K562 (cell line): ENCODE results near the gene SYVN1. TPM values are rescaled to one million over a fixed set of nuclear protein-coding genes. Genes with fewer than 3 reads are reported as not detected.

Experiments used
- ATAC-seq: fragments of 200-7000 bp; cut with Tn5 transposase; 3 replicates; pipeline ENCODE4 v1.9.1; 2020; ENCODE audit warnings: moderate library complexity
- BruUV-seq: library from RNA; stranded (reverse); fragments of 400-500 nt; replicated peaks from 2 replicates; lab custom pipeline; 2021; lab: Mats Ljungman, UMichigan
- CTCF ChIA-PET: fragments of 300-600 bp; formaldehyde crosslinking; extraction: SDS; loops from one replicate; lab custom pipeline; 2021; ENCODE audit warnings: low intra/inter-chr PET ratio; lab: Yijun Ruan, JAX
- POLR2A ChIA-PET: fragments of 300-600, 350-650 bp; sonication (Branson Sonifier 250); formaldehyde crosslinking; extraction: SDS; loops from one replicate; lab custom pipeline; 2021; ENCODE audit warnings: antibody characterized with exemption, inconsistent platforms; lab: Yijun Ruan, JAX
- DNase-seq, 4 experiments: peaks; one replicate each; pipeline versions ENCODE4 v3.0.0 to v3.0.0-alpha.2; 2011 to 2018; ENCODE audit warnings: low spot score in 3 of 4, mixed read lengths in 3 of 4; ENCODE audit errors: extremely low read depth in 1 of 4
- FAIRE-seq: peaks from 2 replicates; lab custom pipeline; 2011; peaks lifted over from hg19 to GRCh38; lab: Jason Lieb, UNC
- H2AFZ ChIP-seq: 2 replicates; pipeline ENCODE4 v1.6.0; 2011; ENCODE audit warnings: low read depth, low read length, control low read depth, inconsistent platforms
- H3K27ac ChIP-seq: fragments of 200-600 bp; 3 replicates; pipeline ENCODE4 v1.8.0; 2011; ENCODE audit warnings: low read depth, mild to moderate bottlenecking, control low read depth, inconsistent platforms, low read length, moderate library complexity, mixed read lengths; ENCODE audit errors: extremely low read depth
- H3K27me3 ChIP-seq, 2 experiments: fragments of 300-600 bp in 1 of 2; 2 replicates in 1 of 2; 3 replicates in 1 of 2; pipeline versions ENCODE4 v1.6.0 to v1.8.0; 2011; ENCODE audit warnings: inconsistent platforms in 2 of 2, low read length in 2 of 2, mild to moderate bottlenecking in 1 of 2, mixed read lengths in 1 of 2, moderate library complexity in 1 of 2; ENCODE audit not compliant: control insufficient read depth in 2 of 2, insufficient read depth in 2 of 2
- H3K36me3 ChIP-seq: fragments of 300-600 bp; 3 replicates; pipeline ENCODE4 v1.8.0; 2011; ENCODE audit warnings: mild to moderate bottlenecking, low read length, inconsistent platforms; ENCODE audit not compliant: control insufficient read depth, insufficient read depth
- H3K4me1 ChIP-seq, 2 experiments: fragments of 200-600 bp in 1 of 2; replicated peaks in 1 of 2; 2 replicates in 1 of 2; 3 replicates in 1 of 2; pipeline versions ENCODE4 v1.5.1 to v1.8.0; 2011; ENCODE audit warnings: inconsistent platforms in 2 of 2, low read length in 2 of 2, mild to moderate bottlenecking in 1 of 2, mixed read lengths in 1 of 2, moderate library complexity in 1 of 2; ENCODE audit not compliant: control insufficient read depth in 2 of 2, insufficient read depth in 2 of 2
- H3K4me2 ChIP-seq: 2 replicates; pipeline ENCODE4 v1.6.1; 2011; ENCODE audit warnings: low read length, control low read depth, inconsistent platforms, mixed read lengths; ENCODE audit not compliant: insufficient read depth
- H3K4me3 ChIP-seq: fragments of 200-600 bp; sonication (generic), shearing (Covaris generic); 2 replicates; pipeline ENCODE4 v1.5.1; 2016; ENCODE audit warnings: control low read depth, inconsistent platforms
- H3K79me2 ChIP-seq: fragments of 200-600 bp; 3 replicates; pipeline ENCODE4 v1.8.0; 2011; ENCODE audit warnings: low read length, inconsistent platforms; ENCODE audit not compliant: control insufficient read depth, insufficient read depth
- H3K9ac ChIP-seq, 2 experiments: 2 replicates each; pipeline versions ENCODE4 v1.6.0 to v1.6.1; 2011; ENCODE audit warnings: low read depth in 2 of 2, low read length in 2 of 2, control low read depth in 1 of 2, inconsistent platforms in 1 of 2, mild to moderate bottlenecking in 1 of 2, mixed read lengths in 1 of 2; ENCODE audit not compliant: insufficient read depth in 1 of 2
- H3K9me1 ChIP-seq: one replicate; pipeline ENCODE4 v1.6.0; 2011; ENCODE audit warnings: inconsistent platforms, mild to moderate bottlenecking, low read length, moderate library complexity; ENCODE audit not compliant: control insufficient read depth, insufficient read depth
- H3K9me3 ChIP-seq: replicated peaks from 2 replicates; pipeline ENCODE4 v1.5.1; 2011; ENCODE audit warnings: low read depth, low read length, inconsistent platforms; ENCODE audit not compliant: control insufficient read depth, insufficient read depth
- H4K20me1 ChIP-seq: replicated peaks from 2 replicates; pipeline ENCODE4 v1.6.1; 2011; ENCODE audit warnings: low read length, inconsistent platforms, mixed read lengths; ENCODE audit not compliant: control insufficient read depth, insufficient read depth
- HNRNPL ChIP-seq: fragments of 200-400 bp; formaldehyde crosslinking; IDR thresholded peaks from 2 replicates; pipeline ENCODE4 v1.6.1; 2017; ENCODE audit warnings: low read depth, mild to moderate bottlenecking, low read length
- KDM5B ChIP-seq: fragments of 200-600 bp; sonication (generic); IDR thresholded peaks from 2 replicates; pipeline ENCODE4 v1.6.1; 2012; ENCODE audit warnings: low read depth, mild to moderate bottlenecking, moderate library complexity, low read length, control low read depth, inconsistent platforms; ENCODE audit not compliant: insufficient replicate concordance
- POLR2A ChIP-seq: fragments of 450-650 bp; conservative IDR thresholded peaks from 2 replicates; pipeline ENCODE4 v1.6.1; 2016
- POLR2AphosphoS5 ChIP-seq: IDR thresholded peaks from 2 replicates; pipeline ENCODE4 v1.6.1; 2011; ENCODE audit warnings: mild to moderate bottlenecking, low read depth, low read length, moderate library complexity; ENCODE audit not compliant: control insufficient read depth, insufficient read depth
- POLR2G ChIP-seq: fragments of 200-400 bp; formaldehyde crosslinking; IDR thresholded peaks from 2 replicates; pipeline ENCODE4 v1.6.1; 2017; ENCODE audit warnings: low read depth, mild to moderate bottlenecking, antibody characterized with exemption, low read length, moderate library complexity
- RBFOX2 ChIP-seq: fragments of 200-400 bp; formaldehyde crosslinking; IDR thresholded peaks from 2 replicates; pipeline ENCODE4 v1.6.1; 2017; ENCODE audit warnings: low read depth, mild to moderate bottlenecking, low read length, moderate library complexity
- SLC30A9 ChIP-seq: fragments of 250-450 bp; sonication (Bioruptor Pico); IDR thresholded peaks from 2 replicates; pipeline ENCODE4 v1.8.0; 2022; ENCODE audit warnings: mild to moderate bottlenecking, moderate library complexity
- SREBF1 ChIP-seq: fragments of 150-350 bp; IDR thresholded peaks from 2 replicates; pipeline ENCODE4 v1.6.1; 2014; ENCODE audit warnings: antibody characterized with exemption, low read depth, low read length, borderline replicate concordance
- TRIM24 ChIP-seq, 2 experiments: fragments of 450-650 bp; IDR thresholded peaks; 2 replicates each; pipeline ENCODE4 v1.6.1; 2016
- ZNF263 ChIP-seq: sonication (generic); formaldehyde crosslinking; IDR thresholded peaks from 2 replicates; pipeline ENCODE4 v1.8.0; 2022; ENCODE audit warnings: mild to moderate bottlenecking, missing genetic modification reagents, borderline replicate concordance
- ZNF444 ChIP-seq: fragments of 250-450 bp; sonication (Bioruptor Pico); IDR thresholded peaks from 2 replicates; pipeline ENCODE4 v1.4.0; 2020; ENCODE audit warnings: mild to moderate bottlenecking, moderate library complexity
- ZNF79 ChIP-seq: fragments of 250-450 bp; sonication (Bioruptor Pico); IDR thresholded peaks from 2 replicates; pipeline ENCODE4 v1.4.0; 2020; ENCODE audit warnings: low read depth, mild to moderate bottlenecking, moderate library complexity
- WGBS: fragments of 100-300 bp; shearing (Covaris generic); methylation state at CpG from one replicate; pipeline ENCODE4 v1.1.6; 2016; ENCODE audit warnings: low coverage, mixed read lengths; ENCODE audit not compliant: insufficient coverage; ENCODE audit errors: missing lambda C conversion rate; 5-methylcytosine and 5-hydroxymethylcytosine counted together
- in situ Hi-C: fragments of 300-500 bp; cut with MboI; formaldehyde crosslinking; loops from 4 replicates; pipeline ENCODE4 v1.15.0; 2018; ENCODE audit warnings: inconsistent platforms, mixed read lengths
- intact Hi-C: fragments of 100-400 bp; cut with micrococcal nuclease; formaldehyde crosslinking; loops from 2 replicates; pipeline ENCODE4 v1.14.2; 2022
- polyA plus RNA-seq, 8 experiments: library from polyadenylated mRNA; depleted of rRNA in 4 of 8; stranded (reverse) in 5 of 8; unstranded in 3 of 8; fragments of >200 nt; fragmentation: Nextera tagmentation in 2 of 8; fragmentation: Illumina TruSeq in 1 of 8; extraction: Ambion mirVana in 2 of 8; extraction: Trizol in 1 of 8; gene quantifications; 2 replicates each; pipeline versions ENCODE4 v1.2.1 to v1.2.3, GENCODE V29; 2011 to 2014; ENCODE audit warnings: inconsistent platforms in 1 of 8, missing spikeins in 1 of 8
- total RNA-seq, 7 experiments: library from RNA; depleted of rRNA in 6 of 7; stranded (reverse); fragments of >200 nt in 6 of 7; fragmentation: Illumina TruSeq in 2 of 7; extraction: Trizol in 2 of 7; gene quantifications; 2 replicates each; pipeline versions ENCODE4 v1.2.1 to v1.2.3, GENCODE V29; 2011 to 2021; ENCODE audit warnings: low replicate concordance in 1 of 7
- TF ChIP-seq, protein P1 (sequence below): fragments of 250-450 bp; sonication (Bioruptor Pico); IDR thresholded peaks from 2 replicates; pipeline ENCODE4 v1.4.0; 2020; ENCODE audit warnings: borderline replicate concordance
- TF ChIP-seq, protein P2 (sequence below): fragments of 450-650 bp; IDR thresholded peaks from 2 replicates; pipeline ENCODE4 v1.6.1; 2017; ENCODE audit warnings: antibody characterized with exemption

SYVN1 gene
- total and polyA plus RNA-seq, 9 of the 15 experiments (the other 6 are each of a cell fraction or from before 2014, with no cell fraction given) = 0.41 to 47.4 (median 9.9) TPM

DNA sequence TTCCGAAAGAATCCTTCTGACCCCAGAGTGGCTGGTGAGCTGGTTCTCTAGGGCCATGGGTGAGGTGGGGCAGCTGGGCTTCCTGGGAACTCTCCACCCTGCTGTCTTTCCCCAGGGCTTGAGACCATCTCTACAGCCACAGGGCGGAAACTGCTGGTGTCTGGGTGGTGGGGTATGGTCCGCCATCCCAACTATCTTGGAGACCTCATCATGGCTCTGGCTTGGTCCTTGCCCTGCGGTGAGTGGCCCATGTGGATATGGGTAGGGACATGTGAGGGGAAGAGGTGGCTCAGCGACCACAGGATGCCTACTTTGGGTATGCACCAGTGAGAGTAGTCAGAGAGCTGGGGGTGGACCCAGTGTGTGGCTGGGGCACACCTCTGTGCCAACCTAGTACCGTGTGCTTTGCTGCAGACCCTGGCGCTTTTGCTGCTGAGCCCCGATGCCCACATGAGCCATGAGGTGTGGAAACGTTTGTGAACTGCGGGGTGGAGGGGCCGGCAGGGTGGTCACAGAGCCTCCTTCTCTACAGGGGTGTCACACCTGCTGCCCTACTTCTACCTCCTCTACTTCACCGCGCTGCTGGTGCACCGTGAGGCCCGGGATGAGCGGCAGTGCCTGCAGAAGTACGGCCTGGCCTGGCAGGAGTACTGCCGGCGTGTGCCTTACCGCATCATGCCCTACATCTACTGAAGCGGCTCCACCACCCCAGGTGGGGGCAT is 18.8 kb downstream of the SYVN1 start:
- Histone ChIP-seq H3K4me2 (peak overlapping the region; percentile 95; the same call in 1 of the 2 replicates), H3K27me3 (no peaks in the 10 kb centered on the region), H2AFZ (no peak overlapping the region)
- in situ Hi-C loops = no loop called here
- ATAC-seq = no peak
- no peak for TF ChIP-seq TRIM24 (IDR thresholded peaks at IDR 0.05)
- peak; percentile 73 for TF ChIP-seq POLR2G
- TF ChIP-seq SLC30A9 (CRISPR knock-in tag) = no peak
- TF ChIP-seq HNRNPL = no peak
- TF ChIP-seq KDM5B = peak; percentile 10
- TF ChIP-seq, protein P1, sequence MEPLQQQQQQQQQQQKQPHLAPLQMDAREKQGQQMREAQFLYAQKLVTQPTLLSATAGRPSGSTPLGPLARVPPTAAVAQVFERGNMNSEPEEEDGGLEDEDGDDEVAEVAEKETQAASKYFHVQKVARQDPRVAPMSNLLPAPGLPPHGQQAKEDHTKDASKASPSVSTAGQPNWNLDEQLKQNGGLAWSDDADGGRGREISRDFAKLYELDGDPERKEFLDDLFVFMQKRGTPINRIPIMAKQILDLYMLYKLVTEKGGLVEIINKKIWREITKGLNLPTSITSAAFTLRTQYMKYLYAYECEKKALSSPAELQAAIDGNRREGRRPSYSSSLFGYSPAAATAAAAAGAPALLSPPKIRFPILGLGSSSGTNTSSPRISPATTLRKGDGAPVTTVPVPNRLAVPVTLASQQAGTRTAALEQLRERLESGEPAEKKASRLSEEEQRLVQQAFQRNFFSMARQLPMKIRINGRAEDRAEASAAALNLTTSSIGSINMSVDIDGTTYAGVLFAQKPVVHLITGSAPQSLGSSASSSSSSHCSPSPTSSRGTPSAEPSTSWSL = no peak
- TF ChIP-seq, protein P2, sequence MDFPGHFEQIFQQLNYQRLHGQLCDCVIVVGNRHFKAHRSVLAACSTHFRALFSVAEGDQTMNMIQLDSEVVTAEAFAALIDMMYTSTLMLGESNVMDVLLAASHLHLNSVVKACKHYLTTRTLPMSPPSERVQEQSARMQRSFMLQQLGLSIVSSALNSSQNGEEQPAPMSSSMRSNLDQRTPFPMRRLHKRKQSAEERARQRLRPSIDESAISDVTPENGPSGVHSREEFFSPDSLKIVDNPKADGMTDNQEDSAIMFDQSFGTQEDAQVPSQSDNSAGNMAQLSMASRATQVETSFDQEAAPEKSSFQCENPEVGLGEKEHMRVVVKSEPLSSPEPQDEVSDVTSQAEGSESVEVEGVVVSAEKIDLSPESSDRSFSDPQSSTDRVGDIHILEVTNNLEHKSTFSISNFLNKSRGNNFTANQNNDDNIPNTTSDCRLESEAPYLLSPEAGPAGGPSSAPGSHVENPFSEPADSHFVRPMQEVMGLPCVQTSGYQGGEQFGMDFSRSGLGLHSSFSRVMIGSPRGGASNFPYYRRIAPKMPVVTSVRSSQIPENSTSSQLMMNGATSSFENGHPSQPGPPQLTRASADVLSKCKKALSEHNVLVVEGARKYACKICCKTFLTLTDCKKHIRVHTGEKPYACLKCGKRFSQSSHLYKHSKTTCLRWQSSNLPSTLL = no peak
- no peak for TF ChIP-seq ZNF444 (CRISPR knock-in tag)
- TF ChIP-seq ZNF263 (CRISPR knock-in tag) = no peak
- TF ChIP-seq ZNF79 = no peak
- no peak for TF ChIP-seq SREBF1
- no peak; the same call in 1 of the 2 replicates for TF ChIP-seq RBFOX2
- peak; percentile 52 for TF ChIP-seq POLR2A
- TF ChIP-seq POLR2AphosphoS5 = 0 out of 2 replicates have a peak, but pooled peaks have one; percentile 16
- TF ChIP-seq, all 486 proteins: peak for 4
- POLR2A ChIA-PET = interaction anchor here (0.6 to 9.5 kb wide), 11 partner anchors 17 to 337 kb away, joined by 3 to 182 read pairs (median 3); partner anchors contain the start of genes BATF2, SF1, SPDYC and SYVN1
- H3K79me2 ChIP-seq = peaks cover 37% of the 10 kb centered on the region
- WGBS = 90% methylated on average over 20 of the region's 21 CpGs
- intact Hi-C loops = loop anchor here (10.0 kb wide), 2 partner anchors 199 to 231 kb away; partner anchors contain the start of gene CDC42EP2
- no peaks in the 10 kb centered on the region for H3K9me1 ChIP-seq
- H3K9me3 ChIP-seq = no peaks in the 10 kb centered on the region
- peak overlapping the region in 1 of 2 experiments; percentile 98; a peak in 2 of 4 replicates for H3K9ac ChIP-seq
- H3K4me1 ChIP-seq = peaks cover 35 to 61% of the 10 kb centered on the region in 2 experiments
- peak overlapping the region; percentile 95 for H3K4me3 ChIP-seq
- peaks cover 48% of the 10 kb centered on the region for H3K36me3 ChIP-seq
- BruUV-seq = no TSS peak
- H3K27ac ChIP-seq = no peak overlapping the region
- no peak for FAIRE-seq
- H4K20me1 ChIP-seq = no peaks in the 10 kb centered on the region
- CTCF ChIA-PET = no interaction called here
- DNase-seq = no peak
